Transverse colon (tissue), 4 donors: ENCODE data around the gene PDE8A. TPM values are rescaled to one million over a fixed set of nuclear protein-coding genes. Genes with fewer than 3 reads are reported as not detected.

Source experiments
- DNase-seq: peaks from one replicate; pipeline ENCODE4 v3.0.0-alpha.2; 2019
- H3K27ac ChIP-seq, 4 donors: fragments of 200-600 bp; sonication (generic); 2 replicates each; pipeline ENCODE4 v1.5.1; 2016 to 2018; ENCODE audit warnings: inconsistent platforms in 4 of 4
- H3K27me3 ChIP-seq: fragments of 200-600 bp; sonication (generic); 2 replicates; pipeline ENCODE4 v1.5.1; 2017; ENCODE audit warnings: inconsistent platforms
- H3K36me3 ChIP-seq, 4 donors: fragments of 200-600 bp; sonication (generic); 2 replicates each; pipeline ENCODE4 v1.5.1; 2017 to 2019; ENCODE audit warnings: inconsistent platforms in 4 of 4
- H3K4me1 ChIP-seq, 4 donors: fragments of 200-600 bp; sonication (generic); 2 replicates each; pipeline ENCODE4 v1.5.1; 2017 to 2020; ENCODE audit warnings: inconsistent platforms in 4 of 4
- H3K4me3 ChIP-seq, 4 donors: fragments of 200-600 bp; sonication (generic); 1 replicate in 1 of 4; 2 replicates in 3 of 4; pipeline versions ENCODE4 v1.5.1 to v1.6.1; 2017 to 2019; ENCODE audit warnings: inconsistent platforms in 4 of 4
- H3K9me3 ChIP-seq, 2 donors: fragments of 200-600 bp; sonication (generic); 2 replicates each; pipeline ENCODE4 v1.5.1; 2017 to 2019; ENCODE audit warnings: inconsistent platforms in 2 of 2
- CTCF ChIP-seq, 5 experiments: fragments of 200-600 bp in 3 of 5; fragments of 450-650 bp in 2 of 5; sonication (generic) in 3 of 5; IDR thresholded peaks; 1 replicate in 2 of 5; 2 replicates in 3 of 5; pipeline ENCODE4 v1.5.1; 2016 to 2017; ENCODE audit warnings: antibody characterized with exemption in 5 of 5, inconsistent platforms in 3 of 5, mild to moderate bottlenecking in 2 of 5, moderate library complexity in 1 of 5
- EP300 ChIP-seq: sonication (generic); formaldehyde crosslinking; IDR thresholded peaks from one replicate; pipeline ENCODE4 v1.6.1; 2017; ENCODE audit warnings: antibody characterized with exemption, low read depth
- POLR2A ChIP-seq: fragments of 450-650 bp; IDR thresholded peaks from one replicate; pipeline ENCODE4 v1.6.1; 2016; ENCODE audit warnings: antibody characterized with exemption, mild to moderate bottlenecking, moderate library complexity
- POLR2AphosphoS5 ChIP-seq, 3 donors: sonication (generic); formaldehyde crosslinking; IDR thresholded peaks; one replicate each; pipeline ENCODE4 v1.6.1; 2016; ENCODE audit warnings: antibody characterized with exemption in 3 of 3
- WGBS, 2 donors: methylation state at CpG; one replicate each; pipeline ENCODE4 v1.1.5; 2018; ENCODE audit warnings: low coverage in 1 of 2; 5-methylcytosine and 5-hydroxymethylcytosine counted together
- in situ Hi-C, 4 donors: fragments of 200-750 bp; cut with MboI; loops; one replicate each; pipeline versions ENCODE4 v1.15.0 to v1.15.1; 2017; ENCODE audit warnings: low sequenced_read_pairs in 3 of 4, low pct_ligation_motif_present in 1 of 4, low pct_unique_long_range_greater_than_20kb in 1 of 4
- intact Hi-C: fragments of 100-400 bp; cut with DNase I; formaldehyde crosslinking; loops from one replicate; pipeline ENCODE4 v1.15.1; 2023; ENCODE audit warnings: low total_unique reads
- total RNA-seq, 4 donors: library from RNA; depleted of rRNA; stranded (reverse); fragments of >200 nt; gene quantifications; one replicate each; pipeline ENCODE4 v1.1.0, GENCODE V29; 2016

PDE8A gene
- total RNA-seq, 4 donors from 2014 or later, result 115 to 188 (median 165) TPM

GRCh38 chr15:85006655-85007054 is 25.0 kb downstream of the PDE8A start:
- no peak for TF ChIP-seq POLR2AphosphoS5 (IDR thresholded peaks at IDR 0.05)
- no peak for TF ChIP-seq POLR2A
- TF ChIP-seq EP300, result no peak
- no peak for TF ChIP-seq CTCF (IDR thresholded peaks at IDR 0.05)
- Histone ChIP-seq H3K9me3 (no peaks in the 10 kb centered on the region), H3K4me3 (no peak overlapping the region), H3K27ac (peak overlapping the region in 3 of 4 donors; percentile 37 to 91 (median 84)), H3K27me3 (no peaks in the 10 kb centered on the region), H3K4me1 (peaks cover 50 to 82% (median 53%) of the 10 kb centered on the region in 4 donors), H3K36me3 (no peaks in the 10 kb centered on the region)
- intact Hi-C loops (no loop called here), in situ Hi-C loops (no loop called here)
- 70 to 73% methylated on average over 3 of the region's 3 CpGs for WGBS, 2 donors
- DNase-seq, result no peak

- H3K9me3 ChIP-seq, result no peaks in the 10 kb centered on the region
- no peak for TF ChIP-seq POLR2AphosphoS5 (IDR thresholded peaks at IDR 0.05)
- TF ChIP-seq EP300, result no peak
- TF ChIP-seq CTCF (IDR thresholded peaks at IDR 0.05), result no peak
- no peak for TF ChIP-seq POLR2A
- H3K4me3 ChIP-seq, result no peak overlapping the region
- peaks cover 50 to 82% (median 53%) of the 10 kb centered on the region in 4 donors for H3K4me1 ChIP-seq
- H3K27ac ChIP-seq, result peak overlapping the region; percentile 37 to 91 (median 83)
- no peak for DNase-seq
- no peaks in the 10 kb centered on the region for H3K27me3 ChIP-seq
- intact Hi-C loops (no loop called here), in situ Hi-C loops (no loop called here)
- no peaks in the 10 kb centered on the region for H3K36me3 ChIP-seq
- WGBS, 2 donors, result 34 to 67% methylated on average over 5 of the region's 5 CpGs
These were observed 25.5 kb downstream of the PDE8A start for GRCh38 chr15:85007137-85007536.

GRCh38 chr15:85007741-85008397 is 26.2 kb downstream of the PDE8A start:
- WGBS, 2 donors, result 64 to 77% methylated on average over 3 to 4 of the region's 4 CpGs
- Histone ChIP-seq H3K27ac (peak overlapping the region; percentile 82 to 91 (median 84)), H3K4me1 (peaks cover 50 to 77% (median 50%) of the 10 kb centered on the region in 4 donors), H3K4me3 (no peak overlapping the region), H3K36me3 (no peaks in the 10 kb centered on the region), H3K27me3 (no peaks in the 10 kb centered on the region), H3K9me3 (no peaks in the 10 kb centered on the region)
- TF ChIP-seq CTCF (IDR thresholded peaks at IDR 0.05), result no peak
- no peak for TF ChIP-seq EP300
- no peak for TF ChIP-seq POLR2A
- in situ Hi-C loops (no loop called here), intact Hi-C loops (no loop called here)
- no peak for DNase-seq

- in situ Hi-C loops, result no loop called here
- TF ChIP-seq POLR2AphosphoS5 (IDR thresholded peaks at IDR 0.05) (no peak), CTCF (IDR thresholded peaks at IDR 0.05) (no peak), EP300 (no peak), POLR2A (no peak)
- 62 to 82% methylated on average over 2 to 5 of the region's 5 CpGs for WGBS, 2 donors
- Histone ChIP-seq H3K4me3 (no peak overlapping the region), H3K27ac (peak overlapping the region; percentile 82 to 91 (median 84)), H3K4me1 (peaks cover 50 to 80% (median 51%) of the 10 kb centered on the region in 4 donors), H3K9me3 (no peaks in the 10 kb centered on the region), H3K27me3 (no peaks in the 10 kb centered on the region), H3K36me3 (no peaks in the 10 kb centered on the region)
- intact Hi-C loops, result no loop called here
- DNase-seq, result no peak
These were observed 27.0 kb downstream of the PDE8A start for GRCh38 chr15:85008474-85009260.
